A549 (cell line): Measurements from ENCODE around the gene ABCC3. TPM values are rescaled to one million over a fixed set of nuclear protein-coding genes. Genes with fewer than 3 reads are reported as not detected.

Experiments used
- ATAC-seq, 2 experiments: fragments of 200-7000 bp in 1 of 2; fragments of >200 bp in 1 of 2; cut with Nextera tagmentation in 1 of 2; cut with Tn5 transposase in 1 of 2; 3 replicates each; pipeline versions ENCODE4 v1.8.0 to v1.9.1; 2018 to 2020; ENCODE audit warnings: mild to moderate bottlenecking in 1 of 2, moderate library complexity in 1 of 2
- CTCF ChIA-PET: fragments of 300-600 bp; sonication (Branson Sonifier 250); formaldehyde crosslinking; extraction: SDS; loops from one replicate; lab custom pipeline; 2021; ENCODE audit warnings: antibody characterized with exemption, inconsistent platforms; lab: Yijun Ruan, JAX
- POLR2A ChIA-PET: fragments of 350-600 bp; formaldehyde crosslinking; extraction: SDS; loops from one replicate; lab custom pipeline; 2021; ENCODE audit warnings: antibody characterized with exemption, inconsistent platforms; lab: Yijun Ruan, JAX
- DNase-seq, 2 experiments: peaks; one replicate each; pipeline versions ENCODE4 v3.0.0 to v3.0.0-alpha.2; 2011 to 2016; ENCODE audit warnings: low read depth in 1 of 2, low spot score in 1 of 2
- FAIRE-seq: peaks from 2 replicates; lab custom pipeline; 2011; peaks lifted over from hg19 to GRCh38; lab: Jason Lieb, UNC
- H3K27ac ChIP-seq, 2 experiments: fragments of >200 bp; sonication (Bioruptor Twin); formaldehyde crosslinking; 3 replicates each; pipeline ENCODE4 v1.5.1; 2016 to 2017
- H3K4me1 ChIP-seq: fragments of >200 bp; sonication (Bioruptor Twin); formaldehyde crosslinking; 3 replicates; pipeline ENCODE4 v1.6.1; 2016
- H3K4me2 ChIP-seq: fragments of >200 bp; sonication (Bioruptor Twin); formaldehyde crosslinking; 3 replicates; pipeline ENCODE4 v1.6.1; 2016
- H3K4me3 ChIP-seq: fragments of >200 bp; sonication (Bioruptor Twin); formaldehyde crosslinking; 3 replicates; pipeline ENCODE4 v1.5.1; 2016
- H3K9me3 ChIP-seq: fragments of >200 bp; sonication (Bioruptor Twin); formaldehyde crosslinking; 3 replicates; pipeline ENCODE4 v1.6.1; 2016
- ATOH8 ChIP-seq: fragments of 250-450 bp; sonication (Bioruptor Pico); IDR thresholded peaks from 2 replicates; pipeline ENCODE4 v1.5.0; 2020; ENCODE audit warnings: low read depth, mild to moderate bottlenecking, moderate library complexity
- CHD2 ChIP-seq: fragments of 150-350 bp; IDR thresholded peaks from 2 replicates; pipeline ENCODE4 v1.6.1; 2014; ENCODE audit warnings: low read length; ENCODE audit not compliant: partially characterized antibody
- CHD4 ChIP-seq: fragments of 200-600 bp; sonication (generic); IDR thresholded peaks from 2 replicates; pipeline ENCODE4 v1.6.1; 2016; ENCODE audit warnings: antibody characterized with exemption, mild to moderate bottlenecking, borderline replicate concordance
- E2F6 ChIP-seq: IDR thresholded peaks from 2 replicates; pipeline ENCODE4 v1.6.1; 2012; ENCODE audit warnings: low read depth, borderline replicate concordance
- EHF ChIP-seq: fragments of 250-450 bp; sonication (Bioruptor Pico); IDR thresholded peaks from 2 replicates; pipeline ENCODE4 v1.5.0; 2020; ENCODE audit warnings: mild to moderate bottlenecking
- EP300 ChIP-seq, 2 experiments: fragments of >200 bp; sonication (Bioruptor Twin); formaldehyde crosslinking; IDR thresholded peaks; 2 replicates in 1 of 2; 3 replicates in 1 of 2; pipeline ENCODE4 v1.6.1; 2016 to 2017
- ESRRA ChIP-seq: fragments of 150-350 bp; IDR thresholded peaks from 2 replicates; pipeline ENCODE4 v1.6.1; 2014; ENCODE audit warnings: mild to moderate bottlenecking, low read length, borderline replicate concordance
- GATA3 ChIP-seq: IDR thresholded peaks from 2 replicates; pipeline ENCODE4 v1.6.1; 2012; ENCODE audit warnings: borderline replicate concordance
- HDAC2 ChIP-seq: fragments of 200-600 bp; sonication (generic); IDR thresholded peaks from 2 replicates; pipeline ENCODE4 v1.6.1; 2016
- HES2 ChIP-seq: fragments of >200 bp; sonication (Bioruptor Twin); formaldehyde crosslinking; IDR thresholded peaks from 2 replicates; pipeline ENCODE4 v1.6.1; 2016
- HEYL ChIP-seq: fragments of 250-450 bp; sonication (Bioruptor Pico); IDR thresholded peaks from 2 replicates; pipeline ENCODE4 v1.8.0; 2021; ENCODE audit warnings: mild to moderate bottlenecking, moderate library complexity
- JUN ChIP-seq, 2 experiments: fragments of >200 bp; sonication (Bioruptor Twin); formaldehyde crosslinking; IDR thresholded peaks; 2 replicates in 1 of 2; 3 replicates in 1 of 2; pipeline ENCODE4 v1.6.1; 2016 to 2017
- PBX3 ChIP-seq: IDR thresholded peaks from 2 replicates; pipeline ENCODE4 v1.6.1; 2012
- RARB ChIP-seq: fragments of 250-450 bp; sonication (Bioruptor Pico); IDR thresholded peaks from 2 replicates; pipeline ENCODE4 v1.8.0; 2021; ENCODE audit warnings: mild to moderate bottlenecking, moderate library complexity
- RFX5 ChIP-seq: fragments of 450-650 bp; IDR thresholded peaks from 2 replicates; pipeline ENCODE4 v1.7.1; 2014; ENCODE audit warnings: antibody characterized with exemption, mild to moderate bottlenecking, moderate library complexity
- TP53 ChIP-seq: fragments of 250-450 bp; sonication (Bioruptor Pico); IDR thresholded peaks from 2 replicates; pipeline ENCODE4 v1.5.0; 2021; ENCODE audit warnings: mild to moderate bottlenecking, moderate library complexity
- ZC3H11A ChIP-seq: fragments of 450-650 bp; IDR thresholded peaks from 2 replicates; pipeline ENCODE4 v1.6.1; 2014; ENCODE audit warnings: antibody characterized with exemption, mild to moderate bottlenecking
- ZSCAN20 ChIP-seq: fragments of 250-450 bp; sonication (Bioruptor Pico); IDR thresholded peaks from 2 replicates; pipeline ENCODE4 v1.8.0; 2022; ENCODE audit warnings: mild to moderate bottlenecking, moderate library complexity
- WGBS: methylation state at CpG from one replicate; pipeline ENCODE4 v1.1.6; 2017; ENCODE audit errors: missing lambda C conversion rate; 5-methylcytosine and 5-hydroxymethylcytosine counted together
- polyA plus RNA-seq, 4 experiments: library from polyadenylated mRNA; depleted of rRNA in 3 of 4; stranded (reverse); fragments of >200 nt; fragmentation: RNase III in 1 of 4; extraction: RNeasy Plus Mini Kit Qiagen cat#74134 plus additional on column Dnase treatment in 1 of 4; gene quantifications; 2 replicates in 3 of 4; 3 replicates in 1 of 4; pipeline ENCODE4 v1.2.3, GENCODE V29; 2011 to 2017

The ABCC3 gene
- polyA plus RNA-seq, 2 of the 4 experiments (the other 2 are of a cell fraction) = 248 to 342 TPM

GRCh38 chr17:50620237-50620636 is 14.4 kb upstream of the ABCC3 start:
- FAIRE-seq (no peak), ATAC-seq (peak in 1 of 2 experiments; percentile 15; a peak in 3 of 6 replicates), DNase-seq (no peak)
- WGBS = 77% methylated on average over 5 of the region's 5 CpGs
- Histone ChIP-seq H3K4me1 (peaks cover 30% of the 10 kb centered on the region), H3K4me2 (no peak overlapping the region), H3K4me3 (no peak overlapping the region), H3K9me3 (no peaks in the 10 kb centered on the region), H3K27ac (peak overlapping the region in 1 of 2 experiments; percentile 71; a peak in 4 of 6 replicates)
- no peak for TF ChIP-seq ESRRA
- CTCF ChIA-PET = interaction anchor here (0.6 to 48.0 kb wide), 8 partner anchors 8 to 1321 kb away, joined by 3 to 2097 read pairs (median 4); partner anchors contain the start of genes ANKRD40 and SPATA20
- POLR2A ChIA-PET = interaction anchor here (0.6 kb wide), 1 partner anchor 78 kb away, joined by 3 read pairs; no protein-coding TSS in a partner anchor

GRCh38 chr17:50620858-50621257 is 13.8 kb upstream of the ABCC3 start:
- TF ChIP-seq TP53 (CRISPR knock-in tag) (no peak), RFX5 (no peak), ZSCAN20 (CRISPR knock-in tag) (no peak), PBX3 (no peak)
- TF ChIP-seq, all 56 proteins: peak for 0
- DNase-seq = no peak
- 84% methylated on average over 17 of the region's 17 CpGs for WGBS
- ATAC-seq = peak in 1 of 2 experiments; percentile 31; a peak in 2 of 6 replicates
- ChIA-PET CTCF (interaction anchor here (10.2 to 48.0 kb wide), 3 partner anchors 8 to 75 kb away, joined by 142 to 2097 read pairs (median 406); partner anchors contain the start of genes ANKRD40 and SPATA20), POLR2A (no interaction called here)
- FAIRE-seq = no peak
- Histone ChIP-seq H3K27ac (peak overlapping the region in 1 of 2 experiments; percentile 71; a peak in 2 of 6 replicates), H3K4me3 (no peak overlapping the region), H3K9me3 (no peaks in the 10 kb centered on the region), H3K4me1 (peaks cover 31% of the 10 kb centered on the region), H3K4me2 (no peak overlapping the region)

GRCh38 chr17:50621574-50622031 is 13.1 kb upstream of the ABCC3 start:
- FAIRE-seq (no peak), DNase-seq (no peak), ATAC-seq (peak in 1 of 2 experiments; percentile 8; a peak in 3 of 6 replicates)
- no peak overlapping the region for H3K4me3 ChIP-seq
- no peak overlapping the region for H3K4me2 ChIP-seq
- TF ChIP-seq RARB (CRISPR knock-in tag) = no peak
- no peak for TF ChIP-seq CHD2
- TF ChIP-seq EP300 (IDR thresholded peaks at IDR 0.05) = no peak
- CTCF ChIA-PET = interaction anchor here (10.2 to 48.0 kb wide), 3 partner anchors 7 to 76 kb away, joined by 142 to 2097 read pairs (median 406); partner anchors contain the start of genes ANKRD40 and SPATA20
- POLR2A ChIA-PET = no interaction called here
- peak overlapping the region in 1 of 2 experiments; percentile 47; a peak in 3 of 6 replicates for H3K27ac ChIP-seq
- WGBS = 76% methylated on average over 16 of the region's 16 CpGs
- no peaks in the 10 kb centered on the region for H3K9me3 ChIP-seq
- peaks cover 39% of the 10 kb centered on the region for H3K4me1 ChIP-seq

- Histone ChIP-seq H3K4me1 (peaks cover 45% of the 10 kb centered on the region), H3K9me3 (no peaks in the 10 kb centered on the region), H3K4me2 (no peak overlapping the region), H3K27ac (peak overlapping the region in 1 of 2 experiments; percentile 3; a peak in 1 of 6 replicates), H3K4me3 (no peak overlapping the region)
- TF ChIP-seq HDAC2 (no peak), CHD4 (no peak), ESRRA (no peak), ZSCAN20 (CRISPR knock-in tag) (no peak), GATA3 (no peak), EHF (CRISPR knock-in tag) (no peak), JUN (IDR thresholded peaks at IDR 0.05) (no peak), TP53 (CRISPR knock-in tag) (no peak), ZC3H11A (no peak), HES2 (no peak), E2F6 (no peak), ATOH8 (CRISPR knock-in tag) (no peak), HEYL (CRISPR knock-in tag) (no peak)
- FAIRE-seq = no peak
- ChIA-PET CTCF (interaction anchor here (0.6 to 48.0 kb wide), 15 partner anchors 14 to 324 kb away, joined by 3 to 2097 read pairs (median 10); partner anchors contain the start of genes ABCC3, ANKRD40, CACNA1G and EPN3), POLR2A (interaction anchor here (1.1 kb wide), 1 partner anchor 71 kb away, joined by 3 read pairs; no protein-coding TSS in a partner anchor)
- ATAC-seq = no peak
- WGBS = 93% methylated on average over 6 of the region's 7 CpGs
- no peak for DNase-seq
Observed at GRCh38 chr17:50624321-50624934, 10.3 kb upstream of the ABCC3 start.
